NCI-H774 (cell line): ENCODE measurements around the gene ODAD4.

ENCODE experiments used
- DNase-seq: peaks from one replicate; lab custom pipeline; 2025; lab: John Stamatoyannopoulos, UW

ODAD4 gene

GRCh38 chr17:41930009-41930832 lies at the start of gene ODAD4:
Gene ODAD4, plus strand, starts transcription at chr17:41930617. Its CDS starts 107 bp downstream, at chr17:41930724.
- DNase-seq, result peak; percentile 99

DNA sequence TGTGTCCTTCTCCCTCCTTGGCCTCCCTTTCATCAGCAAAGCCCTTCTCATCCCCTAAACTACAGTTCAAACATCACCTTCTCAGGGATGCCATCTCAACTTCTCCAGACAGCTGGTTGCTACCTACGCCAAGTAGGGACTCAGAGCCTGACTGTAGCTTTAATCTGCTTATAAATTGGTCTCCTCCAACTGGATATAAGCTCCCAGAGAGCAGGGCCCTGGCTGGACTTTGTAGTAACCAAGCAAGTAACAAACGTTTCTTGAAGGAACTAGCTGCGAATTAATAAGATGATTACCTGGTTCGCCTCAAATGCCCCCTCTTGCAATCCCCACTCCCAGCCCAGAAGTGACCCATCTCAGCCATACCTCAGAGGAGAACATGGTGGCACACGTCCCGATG lies 47.7 kb upstream of the ODAD4 start:
- DNase-seq, result no peak

DNA sequence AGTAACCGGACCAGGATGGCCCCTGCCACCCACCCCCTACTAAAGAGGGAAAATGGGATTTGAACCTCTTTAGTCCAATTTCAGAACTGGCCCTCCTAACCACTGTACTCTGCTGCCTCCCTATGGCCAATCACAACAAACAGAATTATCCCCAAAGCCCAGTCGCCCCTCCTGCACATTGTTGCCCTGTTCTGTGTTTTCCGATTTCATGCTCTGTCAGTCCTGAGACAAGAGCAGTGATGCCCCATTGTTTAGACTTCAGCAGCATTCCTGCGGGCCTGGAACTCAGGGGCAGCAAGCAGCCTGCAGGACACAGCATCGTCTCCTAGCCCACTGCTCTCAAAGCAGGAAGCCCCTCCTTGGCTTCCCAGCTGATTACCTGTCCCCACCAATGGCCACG lies 44.7 kb upstream of the ODAD4 start:
- DNase-seq, result no peak

DNA sequence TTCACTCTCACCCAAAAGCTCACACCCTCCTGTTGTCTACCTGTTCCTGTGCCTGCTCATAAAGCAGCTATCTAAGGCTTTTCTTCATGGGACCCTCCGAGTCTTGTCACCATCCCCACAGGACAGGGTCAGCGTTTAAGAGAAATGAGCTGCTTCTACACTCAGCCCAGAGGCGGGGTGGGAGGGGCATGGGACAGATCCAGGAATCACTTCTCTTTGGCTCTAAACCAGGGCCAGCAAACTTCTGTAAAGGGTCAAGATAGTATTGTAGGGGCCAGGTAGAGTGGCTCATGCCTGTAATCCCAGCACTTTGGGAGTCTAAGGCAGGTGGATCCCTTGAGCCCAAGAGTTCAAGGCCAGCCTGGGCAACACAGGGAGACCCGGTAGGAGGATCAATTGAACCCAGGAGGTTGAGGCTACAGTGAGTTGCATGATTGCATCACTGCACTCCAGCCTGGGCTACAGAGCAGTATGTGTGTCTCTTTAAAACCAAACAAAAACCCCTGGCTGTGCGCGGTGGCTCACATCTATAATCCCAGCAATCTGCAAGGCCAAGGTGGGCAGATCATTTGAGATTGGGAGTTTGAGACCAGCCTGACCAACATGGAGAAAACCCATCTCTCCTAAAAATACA lies 42.0 kb upstream of the ODAD4 start:
- no peak for DNase-seq

GRCh38 chr17:41891135-41892020 lies 39.0 kb upstream of the ODAD4 start:
- no peak for DNase-seq

DNA sequence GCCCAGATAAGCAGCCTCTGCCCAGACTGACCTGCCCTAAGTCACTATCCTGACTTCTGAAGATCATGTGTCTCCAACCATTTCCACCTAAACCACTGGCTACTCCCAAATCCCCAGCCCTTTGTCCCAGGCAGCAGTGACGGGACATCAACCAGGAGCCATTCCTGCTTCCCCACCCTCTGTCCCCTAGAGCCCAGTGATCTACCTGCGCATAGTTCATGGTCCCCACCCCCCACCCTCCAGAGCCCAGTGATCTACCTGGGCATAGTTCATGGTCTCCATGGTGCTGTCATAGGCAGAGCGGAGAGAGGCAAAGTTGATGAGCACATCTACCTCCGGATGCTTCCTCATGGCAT lies 38.4 kb upstream of the ODAD4 start:
- no peak for DNase-seq

DNA sequence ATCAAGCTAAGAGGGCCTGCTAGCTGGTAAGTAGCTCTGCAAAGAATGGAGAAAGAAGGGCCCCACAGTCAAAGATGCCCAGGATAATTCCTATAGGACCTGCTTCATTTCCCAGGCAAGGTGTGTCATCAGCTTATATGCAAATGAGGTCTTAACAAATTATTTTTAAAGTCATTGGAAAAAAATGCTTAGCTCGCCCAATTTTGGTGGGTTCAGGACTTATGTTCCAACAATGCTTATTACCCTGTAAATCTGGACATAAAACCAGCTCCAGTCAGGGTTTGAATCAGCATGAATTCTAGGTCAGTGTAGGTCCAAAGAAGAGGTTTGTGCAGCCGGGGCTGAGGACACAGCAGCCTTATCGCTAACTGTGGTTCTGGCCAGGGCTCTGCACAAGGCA lies 37.0 kb upstream of the ODAD4 start:
- no peak for DNase-seq

- DNase-seq, result no peak
Observed at GRCh38 chr17:41894791-41895331, 35.6 kb upstream of the ODAD4 start.

- DNase-seq, result no peak
Observed at GRCh38 chr17:41895617-41896016, 34.8 kb upstream of the ODAD4 start.

- DNase-seq, result no peak
Observed at GRCh38 chr17:41896726-41897125, 33.7 kb upstream of the ODAD4 start.

- no peak for DNase-seq
Observed at GRCh38 chr17:41901646-41902045, 28.8 kb upstream of the ODAD4 start.

GRCh38 chr17:41904242-41904841 lies 26.1 kb upstream of the ODAD4 start:
- DNase-seq, result no peak

- DNase-seq, result no peak
Observed at GRCh38 chr17:41905172-41905571, 25.2 kb upstream of the ODAD4 start.

GRCh38 chr17:41906465-41907184 lies 23.8 kb upstream of the ODAD4 start:
- DNase-seq, result no peak

GRCh38 chr17:41907185-41907556 lies 23.2 kb upstream of the ODAD4 start:
- no peak for DNase-seq

DNA sequence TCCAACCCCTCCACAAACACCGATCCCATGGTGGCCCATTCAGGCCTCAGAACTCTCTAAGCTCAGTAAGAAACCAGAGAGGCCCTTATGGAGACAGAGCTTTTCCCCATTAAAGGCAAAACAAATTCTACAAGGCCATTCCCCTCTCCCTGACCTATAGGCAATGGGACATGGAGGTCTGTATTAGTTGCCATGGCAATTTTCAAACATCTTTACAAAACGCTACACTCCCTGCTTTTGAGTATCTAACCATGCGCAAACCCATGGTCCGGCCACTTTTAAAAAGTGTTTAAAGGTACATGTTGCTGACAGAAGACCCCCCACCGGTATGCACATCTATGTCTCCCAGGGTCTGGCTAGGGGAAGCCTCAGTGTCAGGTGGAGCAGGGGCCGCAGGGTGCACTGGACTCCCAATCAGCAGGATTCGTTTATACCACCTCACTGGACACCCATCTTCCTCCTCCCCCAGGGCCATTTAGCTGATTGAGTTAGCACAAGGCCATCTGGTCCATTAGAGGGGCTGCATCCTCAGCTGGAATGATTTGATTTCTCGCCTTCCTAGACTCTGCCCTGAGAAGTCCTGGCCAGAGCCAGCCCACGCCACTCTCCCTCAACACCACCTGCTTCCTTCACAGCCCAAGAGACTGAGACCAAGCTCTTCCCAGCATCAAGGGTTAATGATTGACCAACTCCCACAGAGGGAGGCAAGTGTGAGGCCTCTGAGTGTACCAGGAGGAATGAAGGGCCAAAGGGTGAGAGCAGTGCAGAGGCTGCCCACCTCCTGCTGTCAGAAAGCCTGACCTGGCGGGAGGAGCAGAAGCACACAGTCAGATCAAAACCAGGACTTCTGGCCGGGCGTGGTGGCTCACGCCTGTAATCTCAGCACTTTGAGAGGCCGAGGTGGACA lies 22.5 kb upstream of the ODAD4 start:
- no peak for DNase-seq

DNA sequence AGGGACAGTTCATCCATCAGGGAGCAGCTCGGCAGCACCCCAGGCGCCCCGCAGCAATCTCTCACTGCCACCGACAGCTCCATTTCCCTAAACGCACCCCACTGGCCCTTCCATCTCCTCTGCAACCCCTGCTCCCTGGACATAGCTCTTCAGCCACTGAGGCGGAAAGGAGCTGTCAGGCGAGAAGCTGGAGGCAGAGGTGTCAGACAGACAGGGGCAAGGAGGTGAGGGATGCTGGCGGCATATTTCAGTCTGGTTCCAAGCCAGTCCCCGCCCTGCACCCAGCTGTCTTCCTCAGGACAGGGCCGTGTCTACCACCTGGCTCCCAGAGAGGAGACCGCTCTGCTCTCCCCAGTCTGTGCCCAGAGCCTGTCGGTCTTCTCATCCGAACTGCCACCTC lies 21.3 kb upstream of the ODAD4 start:
- DNase-seq, result no peak

DNA sequence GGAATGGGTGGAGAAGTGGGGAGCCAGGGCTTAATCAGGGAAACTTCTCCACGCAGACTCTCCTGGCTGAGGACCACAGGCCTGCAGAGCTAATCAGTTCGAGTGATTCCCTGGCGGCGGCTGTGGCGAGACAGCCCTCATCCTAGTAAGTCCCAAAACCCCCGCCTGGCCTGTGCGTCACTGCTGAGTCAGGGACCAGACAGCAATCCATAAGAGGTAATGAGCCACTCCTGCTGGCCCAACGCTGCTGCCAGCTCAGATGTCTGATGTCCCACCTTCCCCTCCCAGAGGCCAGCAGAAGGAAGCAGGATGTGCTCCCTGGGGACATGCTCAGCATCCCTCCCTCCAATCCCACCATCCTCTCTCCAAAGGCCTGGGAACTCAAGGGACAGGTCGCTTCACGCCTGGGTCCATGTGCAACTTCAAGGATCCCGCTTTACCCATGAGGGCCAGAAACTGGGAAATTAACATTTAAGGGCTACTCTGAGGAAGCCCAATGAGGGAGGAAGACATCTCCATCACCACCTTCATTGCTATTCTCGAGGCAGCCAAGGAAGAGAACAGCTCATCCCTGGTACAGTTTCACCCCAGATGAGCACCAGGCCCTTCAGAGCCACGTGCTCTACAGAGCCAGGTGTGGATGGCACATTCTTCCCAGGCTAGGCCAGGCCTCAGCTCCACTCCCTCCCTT lies 19.6 kb upstream of the ODAD4 start:
- DNase-seq, result no peak

DNA sequence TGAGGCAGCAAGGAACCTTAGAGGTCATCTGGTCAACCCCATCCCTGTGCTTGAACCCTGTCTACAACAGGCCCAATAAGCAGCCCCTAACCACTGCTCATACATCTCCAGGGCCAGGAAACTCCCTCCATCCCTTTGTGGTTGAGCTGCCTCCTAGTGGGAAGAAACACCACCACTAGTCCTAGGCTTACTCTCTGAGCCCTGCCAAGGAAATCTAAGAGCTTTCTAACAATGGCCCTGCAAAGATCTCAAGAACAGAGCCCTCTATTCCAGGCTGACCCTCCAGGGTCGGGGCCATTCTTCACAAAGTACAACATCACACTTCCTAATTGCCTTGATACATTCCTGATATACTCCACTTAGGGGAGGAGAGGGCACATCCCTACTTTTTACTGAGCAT lies 17.5 kb upstream of the ODAD4 start:
- no peak for DNase-seq

- DNase-seq, result no peak
Observed at GRCh38 chr17:41913798-41914197, 16.6 kb upstream of the ODAD4 start.
